ENCODE results near the gene PIR.

- TF ChIP-seq CTCF (IDR thresholded peaks at IDR 0.05; ENCODE audit: low read depth, low read length) (no peak), EZH2phosphoT487 (IDR thresholded peaks at IDR 0.05; ENCODE audit: low read depth) (no peak)
Measured at GRCh38 chrX:15416133-15416993, 76.8 kb downstream of the PIR start.
